Type B pancreatic cell (in vitro differentiated cells): ENCODE results near the gene SNX32. TPM values are rescaled to one million over a fixed set of nuclear protein-coding genes. Genes with fewer than 3 reads are reported as not detected.
"Not testable (repeated sequence)": the region's sequence is repeated elsewhere in the genome, so short reads cannot be mapped to it uniquely, and the experiment has no call there.

ENCODE experiments used
- DNase-seq: peaks from one replicate; pipeline ENCODE4 v3.0.0; 2021; ENCODE audit warnings: mixed read lengths; ENCODE audit not compliant: unreplicated experiment; ENCODE audit errors: extremely low spot score
- H3K27ac Mint-ChIP-seq: 2 replicates; pipeline ENCODE4 v1.8.0; 2021; ENCODE audit warnings: mild to moderate bottlenecking, mixed read lengths
- H3K27me3 Mint-ChIP-seq: 2 replicates; pipeline ENCODE4 v1.8.0; 2021; ENCODE audit warnings: mixed read lengths
- H3K36me3 Mint-ChIP-seq: 2 replicates; pipeline ENCODE4 v1.8.0; 2021; ENCODE audit warnings: mixed read lengths
- H3K4me1 Mint-ChIP-seq: one replicate; pipeline ENCODE4 v1.8.0; 2021; ENCODE audit warnings: mixed read lengths; ENCODE audit not compliant: unreplicated experiment
- H3K4me3 Mint-ChIP-seq: 2 replicates; pipeline ENCODE4 v1.8.0; 2021; ENCODE audit warnings: mild to moderate bottlenecking, mixed read lengths
- H3K9me3 Mint-ChIP-seq: 2 replicates; pipeline ENCODE4 v1.8.0; 2021; ENCODE audit warnings: mixed read lengths
- CTCF ChIP-seq: fragments of 200-600 bp; sonication (generic); conservative IDR thresholded peaks from 2 replicates; pipeline ENCODE4 v1.5.0; 2021; ENCODE audit warnings: antibody characterized with exemption, mild to moderate bottlenecking
- total RNA-seq: library from RNA; stranded (reverse); gene quantifications from 2 replicates; pipeline ENCODE4 v1.2.1, GENCODE V29; 2021; ENCODE audit warnings: low replicate concordance

SNX32 gene
- total RNA-seq, 1 donor from 2014 or later = 4.2 TPM

DNA sequence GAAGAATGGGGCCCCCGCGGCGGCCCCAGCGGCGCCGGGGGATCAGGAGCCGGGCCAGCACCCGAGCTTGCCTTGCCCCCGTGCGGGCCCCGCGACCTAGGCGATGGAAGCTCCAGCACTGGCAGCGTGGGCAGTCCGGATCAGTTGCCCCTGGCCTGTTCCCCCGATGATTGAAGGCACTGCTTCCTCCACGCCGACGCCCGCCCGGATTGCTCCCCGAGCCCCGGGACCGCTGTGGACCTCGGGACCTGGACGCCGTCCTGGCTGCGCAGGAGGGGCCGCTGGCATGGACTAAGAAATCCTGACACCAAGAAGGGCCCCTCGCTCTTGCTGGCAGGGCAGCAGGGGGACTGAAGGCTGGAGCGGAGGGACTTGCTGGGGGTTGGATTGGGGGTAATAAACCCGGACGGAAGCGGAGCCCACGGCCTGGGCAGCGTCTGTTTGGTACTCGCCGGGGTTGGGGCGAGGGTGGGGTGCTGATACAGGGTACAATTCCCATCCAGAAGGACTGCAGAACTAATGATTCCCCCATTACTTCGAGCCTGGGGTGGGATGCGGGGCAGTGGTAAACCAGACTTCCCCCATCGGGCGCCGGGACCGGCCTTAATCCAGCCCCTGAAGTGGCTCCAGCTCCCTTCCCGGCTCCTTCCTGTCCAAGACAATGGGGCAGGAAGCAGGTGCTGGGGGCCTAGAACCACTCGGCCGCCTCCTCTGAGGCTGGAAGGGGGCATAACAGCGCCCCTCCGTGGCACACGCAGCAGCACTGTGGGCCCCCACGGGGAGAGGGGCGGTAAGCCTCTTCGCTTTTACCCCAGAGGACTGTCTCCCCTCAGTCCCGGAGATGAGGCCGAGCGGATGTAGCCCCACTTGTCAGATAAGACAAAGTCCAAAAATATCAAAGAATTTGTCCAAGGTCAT is 57.7 kb downstream of the SNX32 start:
- Mint-ChIP-seq H3K36me3 (no peaks in the 10 kb centered on the region), H3K27ac (peak overlapping the region; percentile 64), H3K9me3 (no peaks in the 10 kb centered on the region), H3K27me3 (peaks cover 33% of the 10 kb centered on the region), H3K4me3 (peak overlapping the region; percentile 77), H3K4me1 (peaks cover 31% of the 10 kb centered on the region)
- no peak for DNase-seq
- TF ChIP-seq CTCF = peak; percentile 9

- Mint-ChIP-seq H3K27ac (peak overlapping the region; percentile 64), H3K4me3 (peak overlapping the region; percentile 77), H3K27me3 (peaks cover 39% of the 10 kb centered on the region), H3K4me1 (peaks cover 25% of the 10 kb centered on the region)
- not testable (repeated sequence) for H3K36me3 Mint-ChIP-seq, DNase-seq, H3K9me3 Mint-ChIP-seq
Measured at GRCh38 chr11:65892137-65892540, 58.4 kb downstream of the SNX32 start.

DNA sequence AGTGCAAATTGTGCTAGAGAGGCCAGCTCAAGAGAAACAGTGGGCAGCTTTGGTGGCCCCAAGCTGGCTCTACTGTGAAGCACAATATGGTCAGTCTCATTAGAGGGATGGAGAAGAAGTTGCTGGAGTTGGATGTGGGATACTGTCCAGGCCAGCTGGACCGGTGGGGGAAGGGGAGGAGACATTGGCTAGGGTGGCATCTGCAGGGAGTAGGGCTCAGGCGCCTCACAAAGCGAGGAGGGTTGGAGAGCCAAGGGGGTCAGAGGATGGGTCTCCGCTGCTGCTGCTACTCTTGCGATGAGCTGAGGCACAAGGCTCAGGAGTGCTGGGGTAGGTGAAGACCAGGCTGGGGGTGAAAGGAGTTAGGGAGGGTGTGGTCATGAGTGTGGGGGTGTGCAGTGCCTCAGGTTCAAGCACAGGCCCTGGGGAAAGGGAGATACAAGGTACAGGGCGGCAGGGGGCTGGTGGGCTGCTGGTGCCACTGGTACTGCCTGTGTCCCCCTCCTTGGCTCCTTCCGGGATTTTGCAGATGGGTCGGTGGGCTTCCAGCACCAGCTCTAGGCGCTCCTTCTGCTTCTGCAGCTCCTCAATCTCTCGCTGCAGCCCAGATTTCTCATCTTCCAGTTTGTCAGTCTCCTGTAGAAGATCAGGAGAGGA is 59.0 kb downstream of the SNX32 start:
- no peak for DNase-seq
- no peaks in the 10 kb centered on the region for H3K36me3 Mint-ChIP-seq
- H3K4me3 Mint-ChIP-seq = peak overlapping the region; percentile 77
- TF ChIP-seq CTCF = no peak
- peaks cover 25% of the 10 kb centered on the region for H3K4me1 Mint-ChIP-seq
- no peaks in the 10 kb centered on the region for H3K9me3 Mint-ChIP-seq
- H3K27ac Mint-ChIP-seq = peak overlapping the region; percentile 64
- H3K27me3 Mint-ChIP-seq = peaks cover 45% of the 10 kb centered on the region

DNA sequence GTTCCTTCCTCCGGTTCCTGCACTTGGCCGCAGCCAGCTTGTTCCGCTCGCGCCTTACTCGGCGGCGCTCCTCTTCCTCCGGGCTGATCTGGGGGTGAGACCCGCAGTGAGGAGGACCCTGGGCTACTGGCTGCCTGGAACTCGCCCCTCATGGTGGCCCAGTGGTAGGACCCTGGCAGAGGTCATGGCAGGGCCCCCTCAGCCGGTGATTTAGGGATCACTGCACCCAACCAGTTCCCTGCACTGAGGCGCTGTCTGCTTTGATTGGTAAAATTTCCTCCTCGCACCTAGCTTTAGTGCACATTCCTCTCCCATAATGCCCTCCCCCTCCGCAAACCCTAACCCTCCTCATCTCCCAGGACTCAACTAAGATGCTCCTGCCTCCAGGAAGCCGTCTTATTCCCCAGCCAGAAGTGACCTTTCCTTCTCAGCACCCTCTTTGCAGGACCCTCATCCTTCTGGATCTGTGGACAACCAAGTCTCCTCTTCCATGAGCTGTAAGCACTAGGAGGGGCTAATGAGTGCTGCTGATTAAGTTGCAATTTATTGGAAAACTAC is 60.4 kb downstream of the SNX32 start:
- Mint-ChIP-seq H3K36me3 (no peaks in the 10 kb centered on the region), H3K4me3 (no peak overlapping the region), H3K9me3 (no peaks in the 10 kb centered on the region), H3K27me3 (peaks cover 55% of the 10 kb centered on the region), H3K4me1 (peaks cover 20% of the 10 kb centered on the region), H3K27ac (no peak overlapping the region)
- TF ChIP-seq CTCF = no peak
- DNase-seq = no peak

- no peak for DNase-seq
- H3K27me3 Mint-ChIP-seq = peaks cover 49% of the 10 kb centered on the region
- peak overlapping the region; percentile 69 for H3K27ac Mint-ChIP-seq
- TF ChIP-seq CTCF = no peak
- H3K4me3 Mint-ChIP-seq = peak overlapping the region; percentile 1
- H3K4me1 Mint-ChIP-seq = peaks cover 8% of the 10 kb centered on the region
- no peaks in the 10 kb centered on the region for H3K9me3 Mint-ChIP-seq
- no peaks in the 10 kb centered on the region for H3K36me3 Mint-ChIP-seq
Measured at GRCh38 chr11:65895482-65895981, 61.8 kb downstream of the SNX32 start.
